BLaER1 treated with 17β-estradiol and CSF1 and Interleukin-3, amounts not matched to agents 10 nM and 100 nM (cell line): Measurements from ENCODE around the gene MAP3K14.
"Not testable (repeated sequence)": the region's sequence is repeated elsewhere in the genome, so short reads cannot be mapped to it uniquely, and the experiment has no call there.

Experiments
- H3K27ac ChIP-seq, 11 experiments: shearing (Covaris generic); formaldehyde crosslinking; 2 replicates each; pipeline ENCODE4 v1.8.1; 2022
- H3K27me3 ChIP-seq, 11 experiments: shearing (Covaris generic); formaldehyde crosslinking; 2 replicates each; pipeline ENCODE4 v1.8.1; 2022
- H3K36me3 ChIP-seq, 11 experiments: shearing (Covaris generic); formaldehyde crosslinking; 2 replicates each; pipeline ENCODE4 v1.8.1; 2022
- H3K4me1 ChIP-seq, 10 experiments: shearing (Covaris generic); formaldehyde crosslinking; 2 replicates each; pipeline ENCODE4 v1.8.1; 2022
- H3K4me2 ChIP-seq, 11 experiments: shearing (Covaris generic); formaldehyde crosslinking; 2 replicates each; pipeline ENCODE4 v1.8.1; 2022
- H3K4me3 ChIP-seq, 10 experiments: shearing (Covaris generic); formaldehyde crosslinking; 2 replicates each; pipeline ENCODE4 v1.8.1; 2022
- H3K9ac ChIP-seq, 11 experiments: shearing (Covaris generic); formaldehyde crosslinking; 2 replicates each; pipeline ENCODE4 v1.8.1; 2022
- H3K9me3 ChIP-seq, 11 experiments: shearing (Covaris generic); formaldehyde crosslinking; replicated peaks in 1 of 11; 2 replicates each; pipeline ENCODE4 v1.8.1; 2022
- H4K20me1 ChIP-seq, 11 experiments: shearing (Covaris generic); formaldehyde crosslinking; 2 replicates each; pipeline ENCODE4 v1.8.1; 2022
- Cebpa-rat ChIP-seq, 11 experiments: shearing (Covaris generic); IDR thresholded peaks; 2 replicates each; pipeline ENCODE4 v1.8.1; 2022

The MAP3K14 gene

DNA sequence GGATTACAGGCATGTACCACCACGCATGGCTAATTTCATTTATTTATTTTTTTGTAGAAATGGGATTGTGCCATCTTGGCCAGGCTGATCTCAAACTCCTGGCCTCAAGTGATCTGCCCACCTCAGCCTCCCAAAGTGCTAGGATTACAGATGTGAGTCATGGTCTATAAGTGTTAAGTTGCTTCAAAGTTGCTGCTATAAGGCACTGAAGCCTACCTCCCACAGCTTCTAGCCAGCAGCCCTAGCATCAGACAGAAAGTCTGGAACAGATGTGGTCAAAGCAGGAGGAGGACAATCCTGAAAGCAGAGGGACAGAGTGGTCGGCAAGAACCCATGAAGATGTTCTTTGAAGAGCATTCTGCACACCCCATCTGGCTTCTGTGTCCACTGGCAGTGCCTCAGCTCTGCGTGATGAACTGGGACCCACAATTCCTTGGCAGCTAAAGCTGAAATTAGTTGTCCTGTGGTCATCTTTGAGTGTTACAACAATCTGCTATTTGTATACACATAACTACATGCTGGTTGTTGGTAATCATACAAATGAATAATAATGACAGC, 11.2 kb downstream of the MAP3K14 start:
- Histone ChIP-seq H3K4me2 (peak overlapping the region; percentile 77 to 98 (median 90)), H3K4me1 (peaks cover 96 to 100% (median 100%) of the 10 kb centered on the region in 10 experiments)

DNA sequence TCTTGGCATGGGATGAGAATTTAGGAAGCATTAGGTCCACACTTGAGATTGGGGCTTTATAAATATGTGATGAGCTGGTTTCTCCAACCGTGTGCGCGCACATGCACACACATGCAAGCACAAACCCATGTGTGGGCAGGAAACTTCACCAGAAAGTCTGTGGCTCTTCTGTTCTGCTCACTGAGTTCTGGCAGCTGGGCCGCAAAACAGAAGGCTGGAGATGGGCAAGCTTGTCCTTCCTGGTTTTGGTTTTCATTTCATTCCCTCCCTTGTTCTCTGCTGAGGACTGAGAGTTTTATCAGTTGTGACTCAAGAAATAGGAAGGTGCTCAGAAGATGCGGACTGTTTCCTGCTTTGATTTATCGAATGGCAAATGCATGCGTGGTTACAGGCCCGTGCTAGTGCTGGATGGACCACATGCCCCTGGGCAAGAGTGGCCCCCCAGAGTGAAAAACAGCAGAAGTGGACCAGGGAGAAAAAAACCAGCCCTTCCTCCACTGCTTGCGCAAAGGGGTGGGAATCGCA, 14.1 kb downstream of the MAP3K14 start:
- Histone ChIP-seq H4K20me1 (peaks cover 0 to 52% (median 11%) of the 10 kb centered on the region in 11 experiments; a peak in 11 of 22 replicates), H3K9ac (peak overlapping the region in 10 of 11 experiments; percentile 31 to 78 (median 68); a peak in 19 of 22 replicates), H3K4me1 (peaks cover 98 to 100% (median 100%) of the 10 kb centered on the region in 10 experiments), H3K4me3 (peak overlapping the region in 8 of 10 experiments; percentile 10 to 55 (median 18); a peak in 12 of 20 replicates), H3K27me3 (no peaks in the 10 kb centered on the region), H3K27ac (peak overlapping the region; percentile 18 to 90 (median 79); a peak in 21 of 22 replicates), H3K36me3 (peaks cover 0 to 31% (median 16%) of the 10 kb centered on the region in 11 experiments; a peak in 10 of 22 replicates), H3K9me3 (no peaks in the 10 kb centered on the region), H3K4me2 (peak overlapping the region; percentile 77 to 97 (median 90))
- no peak; a peak in 1 of 22 replicates for TF ChIP-seq Cebpa-rat (IDR thresholded peaks at IDR 0.05)

More for the DNA sequence above, 11.2 kb downstream of the MAP3K14 start:
- no peaks in the 10 kb centered on the region for H3K27me3 ChIP-seq
- H3K9me3 ChIP-seq, result 0 out of 22 replicates have a peak, but pooled peaks cover 0 to 6% (median 0%) of the 10 kb centered on the region in 11 experiments
- peak overlapping the region in 6 of 11 experiments; percentile 1 to 73 (median 16); a peak in 4 of 22 replicates for H3K9ac ChIP-seq
- no peak for TF ChIP-seq Cebpa-rat (IDR thresholded peaks at IDR 0.05)
- H3K36me3 ChIP-seq, result peaks cover 11 to 57% (median 42%) of the 10 kb centered on the region in 11 experiments; a peak in 20 of 22 replicates
- peak overlapping the region in 9 of 11 experiments; percentile 73 to 90 (median 80); a peak in 13 of 22 replicates for H3K27ac ChIP-seq
- H3K4me3 ChIP-seq, result no peak overlapping the region
- peaks cover 0 to 47% (median 9%) of the 10 kb centered on the region in 11 experiments; a peak in 10 of 22 replicates for H4K20me1 ChIP-seq

DNA sequence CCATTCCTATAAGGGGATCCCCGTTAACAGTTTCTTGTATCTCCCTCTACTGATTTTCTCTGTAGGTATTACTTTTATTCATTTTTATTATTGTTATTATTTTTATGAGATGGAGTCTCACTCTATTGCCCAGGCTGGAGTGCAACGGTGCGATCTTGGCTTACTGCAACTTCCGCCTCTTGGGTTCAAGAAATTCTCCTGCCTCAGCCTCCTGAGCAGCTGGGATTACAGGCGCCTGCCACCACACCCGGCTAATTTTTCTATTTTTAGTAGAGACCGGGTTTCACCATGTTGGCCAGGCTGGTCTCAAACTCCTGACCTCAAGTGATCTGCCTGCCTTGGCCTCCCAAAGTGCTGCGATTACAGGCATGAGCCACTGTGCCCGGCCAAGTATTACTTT, 14.6 kb downstream of the MAP3K14 start:
- Histone ChIP-seq H3K36me3 (peaks cover 0 to 31% (median 16%) of the 10 kb centered on the region in 11 experiments; a peak in 10 of 22 replicates), H3K9ac (peak overlapping the region in 10 of 11 experiments; percentile 31 to 78 (median 68); a peak in 18 of 22 replicates), H3K4me3 (peak overlapping the region in 2 of 10 experiments; percentile 11 to 24; a peak in 2 of 20 replicates), H3K27ac (peak overlapping the region; percentile 18 to 90 (median 79); a peak in 21 of 22 replicates), H3K4me2 (peak overlapping the region; percentile 77 to 97 (median 90)), H3K4me1 (peaks cover 98 to 100% (median 100%) of the 10 kb centered on the region in 10 experiments), H4K20me1 (peaks cover 0 to 54% (median 11%) of the 10 kb centered on the region in 11 experiments; a peak in 11 of 22 replicates)
- H3K9me3 ChIP-seq, H3K27me3 ChIP-seq: not testable (repeated sequence)
- peak in 2 of 11 experiments; percentile 60 to 80; a peak in 4 of 22 replicates for TF ChIP-seq Cebpa-rat (IDR thresholded peaks at IDR 0.05)

DNA sequence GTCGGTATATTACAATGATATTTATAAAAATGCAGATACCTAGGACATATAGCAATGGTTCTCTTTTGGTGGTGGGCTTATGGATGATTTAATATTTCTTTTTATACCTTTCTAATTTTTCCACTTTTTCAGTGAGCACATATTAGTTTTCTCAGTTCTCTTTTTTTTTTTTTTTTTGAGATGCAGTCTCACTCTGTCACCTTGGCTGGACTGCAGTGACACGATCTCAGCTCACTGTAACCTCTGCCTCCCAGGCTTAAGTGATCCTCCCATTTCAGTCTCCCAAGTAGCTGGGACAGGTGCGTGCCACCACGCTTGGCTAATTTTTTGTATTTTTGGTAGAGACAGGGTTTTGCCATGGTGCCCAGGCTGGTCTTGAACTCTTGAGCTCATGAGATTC, 15.1 kb downstream of the MAP3K14 start:
- peak overlapping the region; percentile 77 to 97 (median 90) for H3K4me2 ChIP-seq
- H3K9me3 ChIP-seq, result no peaks in the 10 kb centered on the region
- peaks cover 0 to 25% (median 17%) of the 10 kb centered on the region in 11 experiments; a peak in 10 of 22 replicates for H3K36me3 ChIP-seq
- H3K4me3 ChIP-seq, result no peak overlapping the region
- no peaks in the 10 kb centered on the region for H3K27me3 ChIP-seq
- peaks cover 0 to 59% (median 11%) of the 10 kb centered on the region in 11 experiments; a peak in 12 of 22 replicates for H4K20me1 ChIP-seq
- no peak for TF ChIP-seq Cebpa-rat (IDR thresholded peaks at IDR 0.05)
- H3K4me1 ChIP-seq, result peaks cover 98 to 100% (median 100%) of the 10 kb centered on the region in 10 experiments
- peak overlapping the region in 10 of 11 experiments; percentile 31 to 78 (median 68); a peak in 16 of 22 replicates for H3K9ac ChIP-seq
- H3K27ac ChIP-seq, result peak overlapping the region; percentile 18 to 90 (median 79); a peak in 21 of 22 replicates

DNA sequence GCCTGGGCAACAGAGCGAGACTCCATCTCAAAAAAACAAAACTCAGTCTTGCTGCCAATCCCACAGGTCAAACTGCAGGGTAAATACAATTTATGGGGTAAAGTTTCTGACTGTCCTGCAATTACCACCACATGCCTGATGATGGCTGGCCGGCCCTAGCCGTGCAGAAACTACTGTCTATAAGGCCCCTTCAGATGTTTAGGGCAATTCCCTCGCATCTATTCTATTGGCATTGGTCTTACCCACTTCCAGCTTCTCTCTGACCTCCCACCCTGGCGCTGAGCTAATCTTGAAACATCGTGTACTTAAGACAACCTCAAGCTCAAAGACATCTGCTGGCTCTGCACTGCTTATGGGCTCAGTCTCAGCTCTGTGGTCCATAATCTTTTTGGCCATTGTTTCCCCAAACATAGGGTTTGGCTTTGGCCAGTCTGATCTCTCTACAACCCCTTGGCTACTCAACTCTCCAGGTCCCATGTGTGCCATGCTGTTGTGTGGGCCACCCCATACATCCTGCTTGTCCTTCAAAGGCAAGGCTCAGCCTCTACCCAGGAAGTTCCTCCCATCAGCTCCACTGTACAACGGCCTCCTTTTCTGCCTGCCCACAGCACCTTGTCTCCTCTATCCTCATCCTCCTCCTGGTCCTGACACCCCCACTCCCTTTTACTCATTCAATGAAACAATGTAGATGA, 16.6 kb downstream of the MAP3K14 start:
- H3K4me1 ChIP-seq, result peaks cover 97 to 100% (median 99%) of the 10 kb centered on the region in 10 experiments
- no peaks in the 10 kb centered on the region for H3K9me3 ChIP-seq
- H4K20me1 ChIP-seq, result peaks cover 0 to 59% (median 19%) of the 10 kb centered on the region in 11 experiments; a peak in 13 of 22 replicates
- H3K27ac ChIP-seq, result peak overlapping the region; percentile 24 to 90 (median 67); a peak in 18 of 22 replicates
- peaks cover 0 to 12% (median 5%) of the 10 kb centered on the region in 11 experiments; a peak in 6 of 22 replicates for H3K36me3 ChIP-seq
- H3K27me3 ChIP-seq, result no peaks in the 10 kb centered on the region
- TF ChIP-seq Cebpa-rat (IDR thresholded peaks at IDR 0.05), result no peak
- H3K9ac ChIP-seq, result peak overlapping the region in 10 of 11 experiments; percentile 20 to 77 (median 64); a peak in 16 of 22 replicates
- H3K4me3 ChIP-seq, result no peak overlapping the region
- peak overlapping the region; percentile 75 to 97 (median 86) for H3K4me2 ChIP-seq

DNA sequence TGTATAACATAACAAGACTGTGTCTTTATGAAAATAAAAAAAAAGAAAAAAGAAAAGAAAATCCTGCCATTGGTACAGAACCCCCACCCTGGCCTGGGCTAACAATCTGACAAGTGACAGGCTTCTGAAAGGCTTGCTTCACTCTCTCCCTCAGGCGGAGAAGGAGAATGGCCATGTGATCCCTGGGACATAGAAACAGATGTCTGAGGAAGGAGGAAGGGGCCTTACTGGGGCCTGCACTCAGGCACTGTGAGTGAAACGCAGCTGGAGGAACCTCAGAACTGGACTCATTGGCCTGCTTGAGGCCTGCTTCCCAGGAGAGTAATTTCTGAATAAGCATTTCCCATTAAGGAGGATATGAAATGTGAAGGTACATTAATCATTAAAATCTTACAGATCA, 17.5 kb downstream of the MAP3K14 start:
- peaks cover 0 to 14% (median 4%) of the 10 kb centered on the region in 11 experiments; a peak in 9 of 22 replicates for H3K36me3 ChIP-seq
- TF ChIP-seq Cebpa-rat (IDR thresholded peaks at IDR 0.05), result peak in 1 of 11 experiments; percentile 59; a peak in 1 of 22 replicates
- H4K20me1 ChIP-seq, result peaks cover 0 to 66% (median 27%) of the 10 kb centered on the region in 11 experiments; a peak in 13 of 22 replicates
- peak overlapping the region; percentile 75 to 97 (median 86) for H3K4me2 ChIP-seq
- H3K4me1 ChIP-seq, result peaks cover 97 to 100% (median 99%) of the 10 kb centered on the region in 10 experiments
- peak overlapping the region; percentile 24 to 90 (median 67); a peak in 20 of 22 replicates for H3K27ac ChIP-seq
- H3K9ac ChIP-seq, result peak overlapping the region; percentile 20 to 77 (median 62); a peak in 19 of 22 replicates
- H3K4me3 ChIP-seq, result peak overlapping the region in 1 of 10 experiments; percentile 13; a peak in 1 of 20 replicates
- H3K9me3 ChIP-seq, result no peaks in the 10 kb centered on the region
- H3K27me3 ChIP-seq, result no peaks in the 10 kb centered on the region

DNA sequence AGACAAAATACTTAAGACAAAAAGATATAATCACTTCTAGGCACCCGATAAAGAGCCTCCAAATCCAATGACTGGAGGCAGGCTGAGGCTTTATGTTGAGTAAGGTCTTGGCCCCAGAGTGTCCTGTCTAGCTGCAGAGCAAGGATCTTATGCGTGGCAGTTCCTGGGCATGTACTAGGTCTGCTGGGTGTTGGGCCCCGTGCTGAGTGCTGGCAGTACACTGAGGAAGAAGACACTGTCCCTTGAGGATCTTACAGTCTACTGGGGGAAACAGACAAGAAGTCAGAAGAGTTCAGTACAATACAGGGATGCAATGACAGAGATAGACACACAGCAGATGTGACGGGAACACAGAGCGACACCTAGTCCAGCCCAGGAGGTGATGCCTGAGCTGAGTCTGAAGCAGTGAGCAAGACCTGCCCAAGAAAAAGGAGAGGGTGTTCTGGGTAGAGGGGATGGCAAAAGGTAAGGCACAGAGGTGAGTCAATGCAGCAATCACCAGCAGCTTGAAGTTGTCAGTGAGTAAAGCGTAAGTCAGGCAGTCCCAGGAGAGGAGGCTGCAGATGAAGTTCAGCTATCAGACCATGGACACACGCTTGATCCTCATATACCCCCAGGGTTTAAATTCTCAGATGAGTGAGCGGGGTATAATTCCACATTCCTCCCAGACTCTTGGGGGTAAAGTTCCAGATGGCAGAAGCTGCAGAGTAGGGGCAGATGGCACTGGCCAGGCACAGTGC, 18.1 kb downstream of the MAP3K14 start:
- Histone ChIP-seq H3K27ac (peak overlapping the region; percentile 24 to 90 (median 67); a peak in 20 of 22 replicates), H3K4me1 (peaks cover 97 to 100% (median 99%) of the 10 kb centered on the region in 10 experiments), H3K4me3 (peak overlapping the region in 1 of 10 experiments; percentile 13; a peak in 3 of 20 replicates), H3K9ac (peak overlapping the region; percentile 20 to 77 (median 62); a peak in 19 of 22 replicates), H4K20me1 (peaks cover 0 to 72% (median 34%) of the 10 kb centered on the region in 11 experiments; a peak in 13 of 22 replicates), H3K27me3 (no peaks in the 10 kb centered on the region), H3K4me2 (peak overlapping the region; percentile 75 to 97 (median 86)), H3K36me3 (peaks cover 0 to 14% (median 4%) of the 10 kb centered on the region in 11 experiments; a peak in 8 of 22 replicates), H3K9me3 (no peaks in the 10 kb centered on the region)
- no peak for TF ChIP-seq Cebpa-rat (IDR thresholded peaks at IDR 0.05)
